Adipocyte (in vitro differentiated cells): ENCODE measurements around the gene OR2S2.

Source experiments
- DNase-seq: peaks from one replicate; pipeline ENCODE4 v3.0.0-alpha.2; 2015; ENCODE audit warnings: low read depth
- H3K27me3 ChIP-seq: replicated peaks from 2 replicates; pipeline ENCODE4 v1.7.0; 2013; ENCODE audit warnings: mild to moderate bottlenecking, low read length, moderate library complexity; ENCODE audit not compliant: control insufficient read depth, insufficient read depth
- H3K36me3 ChIP-seq: 2 replicates; pipeline ENCODE4 v1.7.0; 2013; ENCODE audit warnings: low read length, mild to moderate bottlenecking, moderate library complexity; ENCODE audit not compliant: control insufficient read depth, insufficient read depth, severe bottlenecking
- H3K4me1 ChIP-seq: 2 replicates; pipeline ENCODE4 v1.7.0; 2013; ENCODE audit warnings: mild to moderate bottlenecking, low read length, moderate library complexity; ENCODE audit not compliant: control insufficient read depth, insufficient read depth
- H3K4me3 ChIP-seq: 2 replicates; pipeline ENCODE4 v1.7.0; 2013; ENCODE audit warnings: mild to moderate bottlenecking, low read length, moderate library complexity
- H3K9ac ChIP-seq: 2 replicates; pipeline ENCODE4 v1.7.0; 2013; ENCODE audit warnings: mild to moderate bottlenecking, low read length, moderate library complexity
- H3K9me3 ChIP-seq: 2 replicates; pipeline ENCODE4 v1.7.0; 2013; ENCODE audit warnings: mild to moderate bottlenecking, low read length, moderate library complexity; ENCODE audit not compliant: control insufficient read depth

The OR2S2 gene

GRCh38 chr9:35984021-35984420, 26.1 kb upstream of the OR2S2 start:
- Histone ChIP-seq H3K4me3 (no peak overlapping the region), H3K27me3 (peaks cover 23% of the 10 kb centered on the region), H3K36me3 (no peaks in the 10 kb centered on the region), H3K9me3 (no peaks in the 10 kb centered on the region), H3K9ac (no peak overlapping the region), H3K4me1 (no peaks in the 10 kb centered on the region)
- no peak for DNase-seq

- DNase-seq, result no peak
- H3K27me3 ChIP-seq, result peaks cover 26% of the 10 kb centered on the region
- H3K4me1 ChIP-seq, result no peaks in the 10 kb centered on the region
- H3K9ac ChIP-seq, result no peak overlapping the region
- H3K36me3 ChIP-seq, result no peaks in the 10 kb centered on the region
- H3K9me3 ChIP-seq, result no peaks in the 10 kb centered on the region
- H3K4me3 ChIP-seq, result no peak overlapping the region
These were observed 23.7 kb upstream of the OR2S2 start for GRCh38 chr9:35981699-35982098.

- Histone ChIP-seq H3K36me3 (no peaks in the 10 kb centered on the region), H3K9me3 (peaks cover 6% of the 10 kb centered on the region), H3K4me1 (no peaks in the 10 kb centered on the region), H3K9ac (no peak overlapping the region), H3K4me3 (no peak overlapping the region), H3K27me3 (peaks cover 26% of the 10 kb centered on the region)
- no peak for DNase-seq
These were observed 22.5 kb upstream of the OR2S2 start for GRCh38 chr9:35980289-35981011.

- Histone ChIP-seq H3K27me3 (peaks cover 26% of the 10 kb centered on the region), H3K36me3 (no peaks in the 10 kb centered on the region), H3K4me1 (no peaks in the 10 kb centered on the region), H3K4me3 (no peak overlapping the region), H3K9ac (no peak overlapping the region), H3K9me3 (peaks cover 23% of the 10 kb centered on the region)
- DNase-seq, result no peak
These were observed 20.8 kb upstream of the OR2S2 start for GRCh38 chr9:35978792-35979191.

- H3K9me3 ChIP-seq, result peaks cover 23% of the 10 kb centered on the region
- peaks cover 20% of the 10 kb centered on the region for H3K27me3 ChIP-seq
- no peak overlapping the region for H3K9ac ChIP-seq
- no peak for DNase-seq
- no peaks in the 10 kb centered on the region for H3K36me3 ChIP-seq
- H3K4me1 ChIP-seq, result no peaks in the 10 kb centered on the region
- no peak overlapping the region for H3K4me3 ChIP-seq
These were observed 18.8 kb upstream of the OR2S2 start for GRCh38 chr9:35976726-35977125.

GRCh38 chr9:35974800-35975199, 16.8 kb upstream of the OR2S2 start:
- H3K4me3 ChIP-seq, result no peak overlapping the region
- H3K4me1 ChIP-seq, result no peaks in the 10 kb centered on the region
- no peak for DNase-seq
- H3K9me3 ChIP-seq, result peaks cover 23% of the 10 kb centered on the region
- peaks cover 3% of the 10 kb centered on the region for H3K27me3 ChIP-seq
- H3K9ac ChIP-seq, result no peak overlapping the region
- no peaks in the 10 kb centered on the region for H3K36me3 ChIP-seq

GRCh38 chr9:35972093-35972492, 14.1 kb upstream of the OR2S2 start:
- H3K9ac ChIP-seq, result no peak overlapping the region
- no peaks in the 10 kb centered on the region for H3K36me3 ChIP-seq
- no peaks in the 10 kb centered on the region for H3K27me3 ChIP-seq
- no peaks in the 10 kb centered on the region for H3K4me1 ChIP-seq
- H3K4me3 ChIP-seq, result no peak overlapping the region
- no peak for DNase-seq
- H3K9me3 ChIP-seq, result peaks cover 23% of the 10 kb centered on the region

GRCh38 chr9:35967042-35967441, 9.1 kb upstream of the OR2S2 start:
- Histone ChIP-seq H3K27me3 (no peaks in the 10 kb centered on the region), H3K36me3 (no peaks in the 10 kb centered on the region), H3K4me3 (no peak overlapping the region), H3K4me1 (peaks cover 4% of the 10 kb centered on the region), H3K9ac (no peak overlapping the region), H3K9me3 (no peaks in the 10 kb centered on the region)
- DNase-seq, result no peak

- Histone ChIP-seq H3K27me3 (no peaks in the 10 kb centered on the region), H3K4me3 (no peak overlapping the region), H3K4me1 (peaks cover 8% of the 10 kb centered on the region), H3K9me3 (no peaks in the 10 kb centered on the region), H3K36me3 (no peaks in the 10 kb centered on the region), H3K9ac (no peak overlapping the region)
- DNase-seq, result no peak
These were observed 8.5 kb upstream of the OR2S2 start for GRCh38 chr9:35966433-35966832.

GRCh38 chr9:35965011-35965410, 7.1 kb upstream of the OR2S2 start:
- no peak for DNase-seq
- Histone ChIP-seq H3K9ac (no peak overlapping the region), H3K27me3 (no peaks in the 10 kb centered on the region), H3K9me3 (no peaks in the 10 kb centered on the region), H3K36me3 (no peaks in the 10 kb centered on the region), H3K4me1 (peaks cover 8% of the 10 kb centered on the region), H3K4me3 (no peak overlapping the region)

GRCh38 chr9:35962126-35962906, 4.4 kb upstream of the OR2S2 start:
- no peaks in the 10 kb centered on the region for H3K36me3 ChIP-seq
- H3K4me1 ChIP-seq, result peaks cover 13% of the 10 kb centered on the region
- peak overlapping the region; percentile 76 for H3K4me3 ChIP-seq
- H3K27me3 ChIP-seq, result no peaks in the 10 kb centered on the region
- no peaks in the 10 kb centered on the region for H3K9me3 ChIP-seq
- H3K9ac ChIP-seq, result peak overlapping the region; percentile 81
- DNase-seq, result peak; percentile 50
